GM12892 (cell line): ENCODE data around the gene ST8SIA5.

Experiments used
- DNase-seq: peaks from one replicate; pipeline ENCODE4 v3.0.0; 2011; ENCODE audit not compliant: insufficient read length
- FAIRE-seq: peaks from 2 replicates; lab custom pipeline; 2011; peaks lifted over from hg19 to GRCh38; lab: Jason Lieb, UNC
- POLR2A ChIP-seq: IDR thresholded peaks from 2 replicates; pipeline ENCODE4 v1.6.1; 2011; ENCODE audit warnings: low read depth, low read length, control low read depth
- POLR2AphosphoS5 ChIP-seq: IDR thresholded peaks from 2 replicates; pipeline ENCODE4 v1.6.1; 2011; ENCODE audit warnings: low read depth, low read length, control low read depth
- TAF1 ChIP-seq: IDR thresholded peaks from 2 replicates; pipeline ENCODE4 v1.6.1; 2011; ENCODE audit warnings: low read depth, mild to moderate bottlenecking, control low read depth, low read length, borderline replicate concordance

The ST8SIA5 gene

GRCh38 chr18:46721331-46721730 lies 35.5 kb downstream of the ST8SIA5 start:
- FAIRE-seq, result no peak
- TF ChIP-seq POLR2A (no peak), TAF1 (no peak), POLR2AphosphoS5 (no peak)
- DNase-seq, result no peak

- DNase-seq, result no peak
- no peak for FAIRE-seq
- no peak for TF ChIP-seq TAF1
- no peak for TF ChIP-seq POLR2A
- no peak for TF ChIP-seq POLR2AphosphoS5
Observed at GRCh38 chr18:46720521-46720920, 36.3 kb downstream of the ST8SIA5 start.

- FAIRE-seq (no peak), DNase-seq (no peak)
- no peak for TF ChIP-seq POLR2AphosphoS5
- TF ChIP-seq TAF1, result no peak
- TF ChIP-seq POLR2A, result no peak
Observed at GRCh38 chr18:46720092-46720491, 36.8 kb downstream of the ST8SIA5 start.

- no peak for DNase-seq
- TF ChIP-seq POLR2AphosphoS5 (no peak), TAF1 (no peak), POLR2A (no peak)
- no peak for FAIRE-seq
Observed at GRCh38 chr18:46719388-46719787, 37.5 kb downstream of the ST8SIA5 start.

GRCh38 chr18:46718501-46719341 lies 38.1 kb downstream of the ST8SIA5 start:
- no peak for FAIRE-seq
- DNase-seq, result no peak
- TF ChIP-seq POLR2AphosphoS5 (no peak), POLR2A (no peak)

GRCh38 chr18:46716827-46717226 lies 40.0 kb downstream of the ST8SIA5 start:
- FAIRE-seq (no peak), DNase-seq (no peak)
- TF ChIP-seq TAF1 (no peak), POLR2AphosphoS5 (no peak), POLR2A (no peak)

- TF ChIP-seq POLR2A (no peak), POLR2AphosphoS5 (no peak), TAF1 (no peak)
- DNase-seq (no peak), FAIRE-seq (no peak)
Observed at GRCh38 chr18:46716336-46716735, 40.5 kb downstream of the ST8SIA5 start.

- DNase-seq (no peak), FAIRE-seq (no peak)
- TF ChIP-seq TAF1, result no peak
- no peak for TF ChIP-seq POLR2AphosphoS5
- no peak for TF ChIP-seq POLR2A
Observed at GRCh38 chr18:46715062-46715461, 41.8 kb downstream of the ST8SIA5 start.

GRCh38 chr18:46712406-46712805 lies 44.4 kb downstream of the ST8SIA5 start:
- no peak for DNase-seq
- FAIRE-seq, result no peak
- TF ChIP-seq POLR2A (no peak), TAF1 (no peak), POLR2AphosphoS5 (no peak)

GRCh38 chr18:46711444-46711863 lies 45.4 kb downstream of the ST8SIA5 start:
- DNase-seq (no peak), FAIRE-seq (no peak)
- no peak for TF ChIP-seq POLR2AphosphoS5
- no peak for TF ChIP-seq TAF1
- no peak for TF ChIP-seq POLR2A

GRCh38 chr18:46706968-46707367 lies 49.9 kb downstream of the ST8SIA5 start:
- FAIRE-seq, result no peak
- no peak for TF ChIP-seq POLR2A
- TF ChIP-seq TAF1, result no peak
- TF ChIP-seq POLR2AphosphoS5, result no peak
- no peak for DNase-seq

GRCh38 chr18:46705521-46705920 lies 51.3 kb downstream of the ST8SIA5 start:
- DNase-seq (no peak), FAIRE-seq (no peak)
- TF ChIP-seq POLR2AphosphoS5, result no peak
- TF ChIP-seq POLR2A, result no peak
- TF ChIP-seq TAF1, result no peak
